ENCODE data around the gene ITGA5. TPM values are rescaled to one million over a fixed set of nuclear protein-coding genes. Genes with fewer than 3 reads are reported as not detected.

ITGA5 gene
- total and polyA plus RNA-seq, 9 of the 15 experiments (the other 6 are each of a cell fraction or from before 2014, with no cell fraction given), result 9.1 to 82.1 (median 47.4) TPM

DNA sequence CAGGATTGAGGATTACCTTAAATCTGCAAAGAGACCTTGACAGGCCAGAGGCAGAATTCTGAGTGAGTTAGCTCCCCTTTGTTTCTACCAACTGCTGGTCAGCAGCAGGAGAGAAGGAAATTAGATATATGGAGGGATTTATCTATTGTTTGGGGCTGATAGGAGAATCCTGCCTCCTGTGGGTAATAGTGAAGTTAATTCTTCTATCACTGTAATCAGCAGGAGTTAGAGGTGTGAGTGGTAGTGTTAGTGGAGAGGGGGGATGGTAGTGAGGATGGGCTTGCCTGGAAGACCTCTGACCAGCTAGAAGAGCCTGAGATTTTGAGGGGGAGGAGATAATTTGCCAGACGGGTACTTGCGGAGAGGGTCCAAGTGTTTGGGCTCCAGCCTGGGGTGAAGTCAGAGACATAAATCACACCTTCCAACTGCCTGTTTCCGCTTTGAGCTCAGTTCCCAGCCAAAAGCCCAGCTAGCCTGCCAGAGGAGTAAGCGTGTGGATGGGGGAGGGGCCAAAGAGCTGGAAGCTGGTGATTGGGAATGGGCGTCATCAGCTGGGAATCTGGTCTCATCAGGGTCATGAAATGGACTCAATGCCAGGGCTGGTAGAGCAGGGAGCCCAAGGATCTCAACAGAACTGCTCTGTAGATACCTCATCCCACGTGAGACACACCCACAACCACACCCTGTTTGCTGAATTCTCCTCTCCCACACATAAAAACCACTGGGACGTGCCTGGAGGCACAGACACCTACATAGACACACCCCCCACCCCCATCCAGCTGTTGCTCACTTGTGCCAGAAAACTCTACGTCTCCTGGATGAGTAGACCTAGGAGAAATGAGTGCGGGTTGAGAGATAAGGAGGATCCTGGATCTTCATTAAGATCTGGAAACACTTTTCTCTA, 13.1 kb upstream of the ITGA5 start (continued):
- TF ChIP-seq, protein P1, sequence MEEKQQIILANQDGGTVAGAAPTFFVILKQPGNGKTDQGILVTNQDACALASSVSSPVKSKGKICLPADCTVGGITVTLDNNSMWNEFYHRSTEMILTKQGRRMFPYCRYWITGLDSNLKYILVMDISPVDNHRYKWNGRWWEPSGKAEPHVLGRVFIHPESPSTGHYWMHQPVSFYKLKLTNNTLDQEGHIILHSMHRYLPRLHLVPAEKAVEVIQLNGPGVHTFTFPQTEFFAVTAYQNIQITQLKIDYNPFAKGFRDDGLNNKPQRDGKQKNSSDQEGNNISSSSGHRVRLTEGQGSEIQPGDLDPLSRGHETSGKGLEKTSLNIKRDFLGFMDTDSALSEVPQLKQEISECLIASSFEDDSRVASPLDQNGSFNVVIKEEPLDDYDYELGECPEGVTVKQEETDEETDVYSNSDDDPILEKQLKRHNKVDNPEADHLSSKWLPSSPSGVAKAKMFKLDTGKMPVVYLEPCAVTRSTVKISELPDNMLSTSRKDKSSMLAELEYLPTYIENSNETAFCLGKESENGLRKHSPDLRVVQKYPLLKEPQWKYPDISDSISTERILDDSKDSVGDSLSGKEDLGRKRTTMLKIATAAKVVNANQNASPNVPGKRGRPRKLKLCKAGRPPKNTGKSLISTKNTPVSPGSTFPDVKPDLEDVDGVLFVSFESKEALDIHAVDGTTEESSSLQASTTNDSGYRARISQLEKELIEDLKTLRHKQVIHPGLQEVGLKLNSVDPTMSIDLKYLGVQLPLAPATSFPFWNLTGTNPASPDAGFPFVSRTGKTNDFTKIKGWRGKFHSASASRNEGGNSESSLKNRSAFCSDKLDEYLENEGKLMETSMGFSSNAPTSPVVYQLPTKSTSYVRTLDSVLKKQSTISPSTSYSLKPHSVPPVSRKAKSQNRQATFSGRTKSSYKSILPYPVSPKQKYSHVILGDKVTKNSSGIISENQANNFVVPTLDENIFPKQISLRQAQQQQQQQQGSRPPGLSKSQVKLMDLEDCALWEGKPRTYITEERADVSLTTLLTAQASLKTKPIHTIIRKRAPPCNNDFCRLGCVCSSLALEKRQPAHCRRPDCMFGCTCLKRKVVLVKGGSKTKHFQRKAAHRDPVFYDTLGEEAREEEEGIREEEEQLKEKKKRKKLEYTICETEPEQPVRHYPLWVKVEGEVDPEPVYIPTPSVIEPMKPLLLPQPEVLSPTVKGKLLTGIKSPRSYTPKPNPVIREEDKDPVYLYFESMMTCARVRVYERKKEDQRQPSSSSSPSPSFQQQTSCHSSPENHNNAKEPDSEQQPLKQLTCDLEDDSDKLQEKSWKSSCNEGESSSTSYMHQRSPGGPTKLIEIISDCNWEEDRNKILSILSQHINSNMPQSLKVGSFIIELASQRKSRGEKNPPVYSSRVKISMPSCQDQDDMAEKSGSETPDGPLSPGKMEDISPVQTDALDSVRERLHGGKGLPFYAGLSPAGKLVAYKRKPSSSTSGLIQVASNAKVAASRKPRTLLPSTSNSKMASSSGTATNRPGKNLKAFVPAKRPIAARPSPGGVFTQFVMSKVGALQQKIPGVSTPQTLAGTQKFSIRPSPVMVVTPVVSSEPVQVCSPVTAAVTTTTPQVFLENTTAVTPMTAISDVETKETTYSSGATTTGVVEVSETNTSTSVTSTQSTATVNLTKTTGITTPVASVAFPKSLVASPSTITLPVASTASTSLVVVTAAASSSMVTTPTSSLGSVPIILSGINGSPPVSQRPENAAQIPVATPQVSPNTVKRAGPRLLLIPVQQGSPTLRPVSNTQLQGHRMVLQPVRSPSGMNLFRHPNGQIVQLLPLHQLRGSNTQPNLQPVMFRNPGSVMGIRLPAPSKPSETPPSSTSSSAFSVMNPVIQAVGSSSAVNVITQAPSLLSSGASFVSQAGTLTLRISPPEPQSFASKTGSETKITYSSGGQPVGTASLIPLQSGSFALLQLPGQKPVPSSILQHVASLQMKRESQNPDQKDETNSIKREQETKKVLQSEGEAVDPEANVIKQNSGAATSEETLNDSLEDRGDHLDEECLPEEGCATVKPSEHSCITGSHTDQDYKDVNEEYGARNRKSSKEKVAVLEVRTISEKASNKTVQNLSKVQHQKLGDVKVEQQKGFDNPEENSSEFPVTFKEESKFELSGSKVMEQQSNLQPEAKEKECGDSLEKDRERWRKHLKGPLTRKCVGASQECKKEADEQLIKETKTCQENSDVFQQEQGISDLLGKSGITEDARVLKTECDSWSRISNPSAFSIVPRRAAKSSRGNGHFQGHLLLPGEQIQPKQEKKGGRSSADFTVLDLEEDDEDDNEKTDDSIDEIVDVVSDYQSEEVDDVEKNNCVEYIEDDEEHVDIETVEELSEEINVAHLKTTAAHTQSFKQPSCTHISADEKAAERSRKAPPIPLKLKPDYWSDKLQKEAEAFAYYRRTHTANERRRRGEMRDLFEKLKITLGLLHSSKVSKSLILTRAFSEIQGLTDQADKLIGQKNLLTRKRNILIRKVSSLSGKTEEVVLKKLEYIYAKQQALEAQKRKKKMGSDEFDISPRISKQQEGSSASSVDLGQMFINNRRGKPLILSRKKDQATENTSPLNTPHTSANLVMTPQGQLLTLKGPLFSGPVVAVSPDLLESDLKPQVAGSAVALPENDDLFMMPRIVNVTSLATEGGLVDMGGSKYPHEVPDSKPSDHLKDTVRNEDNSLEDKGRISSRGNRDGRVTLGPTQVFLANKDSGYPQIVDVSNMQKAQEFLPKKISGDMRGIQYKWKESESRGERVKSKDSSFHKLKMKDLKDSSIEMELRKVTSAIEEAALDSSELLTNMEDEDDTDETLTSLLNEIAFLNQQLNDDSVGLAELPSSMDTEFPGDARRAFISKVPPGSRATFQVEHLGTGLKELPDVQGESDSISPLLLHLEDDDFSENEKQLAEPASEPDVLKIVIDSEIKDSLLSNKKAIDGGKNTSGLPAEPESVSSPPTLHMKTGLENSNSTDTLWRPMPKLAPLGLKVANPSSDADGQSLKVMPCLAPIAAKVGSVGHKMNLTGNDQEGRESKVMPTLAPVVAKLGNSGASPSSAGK (IDR thresholded peaks at IDR 0.05), result no peak
- no peak; the same call in 1 of the 2 replicates for TF ChIP-seq SMARCC2 (IDR thresholded peaks at IDR 0.05; ENCODE audit: low read depth)
- TF ChIP-seq FOSL1 (tag; conservative IDR thresholded peaks at IDR 0.05), result peak; percentile 77
- no peak for TF ChIP-seq MCM2 (IDR thresholded peaks at IDR 0.05; ENCODE audit: low read depth)
- no peak for TF ChIP-seq ZC3H4 (CRISPR knock-in tag; IDR thresholded peaks at IDR 0.05; ENCODE audit: borderline replicate concordance)
- TF ChIP-seq DDX20 (tag; IDR thresholded peaks at IDR 0.05; ENCODE audit: low read depth), result no peak
- TF ChIP-seq POLR2G (IDR thresholded peaks at IDR 0.05; ENCODE audit: low read depth, low read length), result no peak
- TF ChIP-seq, protein P2, sequence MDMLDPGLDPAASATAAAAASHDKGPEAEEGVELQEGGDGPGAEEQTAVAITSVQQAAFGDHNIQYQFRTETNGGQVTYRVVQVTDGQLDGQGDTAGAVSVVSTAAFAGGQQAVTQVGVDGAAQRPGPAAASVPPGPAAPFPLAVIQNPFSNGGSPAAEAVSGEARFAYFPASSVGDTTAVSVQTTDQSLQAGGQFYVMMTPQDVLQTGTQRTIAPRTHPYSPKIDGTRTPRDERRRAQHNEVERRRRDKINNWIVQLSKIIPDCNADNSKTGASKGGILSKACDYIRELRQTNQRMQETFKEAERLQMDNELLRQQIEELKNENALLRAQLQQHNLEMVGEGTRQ (CRISPR knock-in tag; IDR thresholded peaks at IDR 0.05), result no peak
